ENCODE data around the gene SHFL.

Gene SHFL

GRCh38 chr19:10135551-10136334 lies 49.6 kb downstream of the SHFL start:
- no peak for DNase-seq

- DNase-seq = no peak
These were observed 50.8 kb downstream of the SHFL start for GRCh38 chr19:10136936-10137335.

GRCh38 chr19:10137751-10138682 lies 51.9 kb downstream of the SHFL start:
- peak; percentile 55 for DNase-seq

DNA sequence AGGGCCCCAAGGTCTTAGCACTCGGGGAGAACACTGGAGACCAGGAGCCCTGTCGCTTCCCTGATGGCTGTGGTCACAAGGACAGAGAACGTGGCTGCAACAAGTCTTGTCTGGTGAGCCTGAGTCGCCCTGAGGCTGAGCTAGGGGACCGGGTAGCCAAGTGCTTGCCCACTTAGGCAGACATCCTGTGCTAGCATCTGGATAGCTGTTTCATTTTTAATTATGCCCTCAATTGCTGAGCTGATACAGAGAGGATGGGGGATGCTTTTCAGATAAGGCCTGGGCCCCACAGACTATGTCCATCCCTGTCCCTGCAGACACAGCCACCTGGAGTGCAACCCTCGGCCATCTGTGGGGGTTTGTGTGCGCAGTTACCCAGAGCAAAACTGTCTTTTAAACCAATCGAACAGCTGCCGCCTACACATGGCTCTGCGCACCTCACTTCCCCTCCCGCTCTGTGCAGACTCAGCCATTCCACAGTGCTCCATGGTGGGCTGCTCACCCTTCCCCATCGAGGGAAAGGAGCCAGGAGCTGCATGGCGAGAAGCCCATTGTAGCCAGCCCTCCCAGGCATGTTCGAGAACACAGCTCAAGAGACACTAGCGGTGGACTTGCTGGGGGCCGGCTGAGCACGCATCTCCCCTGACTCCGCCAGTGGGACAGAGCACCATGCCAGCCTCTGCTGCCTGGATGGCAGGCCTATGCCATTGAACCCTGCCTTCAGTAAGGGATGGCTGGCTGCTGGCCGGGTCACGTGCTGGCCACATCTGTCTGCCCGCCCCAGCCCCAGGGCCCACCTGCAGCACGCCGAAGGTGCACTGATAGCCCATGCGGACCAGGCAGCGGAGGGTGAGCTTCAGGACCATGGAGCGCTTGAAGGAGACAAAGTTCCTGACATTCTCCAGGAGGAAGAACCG lies 53.0 kb downstream of the SHFL start:
- no peak for DNase-seq

- DNase-seq = no peak
These were observed 53.8 kb downstream of the SHFL start for GRCh38 chr19:10139952-10140351.

GRCh38 chr19:10141479-10141878 lies 55.4 kb downstream of the SHFL start:
- no peak for DNase-seq

- no peak for DNase-seq
These were observed 55.9 kb downstream of the SHFL start for GRCh38 chr19:10141973-10142372.
